K562 (cell line): ENCODE measurements around the gene GP1BB. TPM values are rescaled to one million over a fixed set of nuclear protein-coding genes. Genes with fewer than 3 reads are reported as not detected.

Experiments
- ATAC-seq: fragments of 200-7000 bp; cut with Tn5 transposase; 3 replicates; pipeline ENCODE4 v1.9.1; 2020; ENCODE audit warnings: moderate library complexity
- BruUV-seq: library from RNA; stranded (reverse); fragments of 400-500 nt; replicated peaks from 2 replicates; lab custom pipeline; 2021; lab: Mats Ljungman, UMichigan
- CTCF ChIA-PET: fragments of 300-600 bp; formaldehyde crosslinking; extraction: SDS; loops from one replicate; lab custom pipeline; 2021; ENCODE audit warnings: low intra/inter-chr PET ratio; lab: Yijun Ruan, JAX
- POLR2A ChIA-PET: fragments of 300-600, 350-650 bp; sonication (Branson Sonifier 250); formaldehyde crosslinking; extraction: SDS; loops from one replicate; lab custom pipeline; 2021; ENCODE audit warnings: antibody characterized with exemption, inconsistent platforms; lab: Yijun Ruan, JAX
- DNase-seq, 4 experiments: peaks; one replicate each; pipeline versions ENCODE4 v3.0.0 to v3.0.0-alpha.2; 2011 to 2018; ENCODE audit warnings: low spot score in 3 of 4, mixed read lengths in 3 of 4; ENCODE audit errors: extremely low read depth in 1 of 4
- FAIRE-seq: peaks from 2 replicates; lab custom pipeline; 2011; peaks lifted over from hg19 to GRCh38; lab: Jason Lieb, UNC
- H2AFZ ChIP-seq: 2 replicates; pipeline ENCODE4 v1.6.0; 2011; ENCODE audit warnings: low read depth, low read length, control low read depth, inconsistent platforms
- H3K27ac ChIP-seq: fragments of 200-600 bp; 3 replicates; pipeline ENCODE4 v1.8.0; 2011; ENCODE audit warnings: low read depth, mild to moderate bottlenecking, control low read depth, inconsistent platforms, low read length, moderate library complexity, mixed read lengths; ENCODE audit errors: extremely low read depth
- H3K27me3 ChIP-seq, 2 experiments: fragments of 300-600 bp in 1 of 2; 2 replicates in 1 of 2; 3 replicates in 1 of 2; pipeline versions ENCODE4 v1.6.0 to v1.8.0; 2011; ENCODE audit warnings: inconsistent platforms in 2 of 2, low read length in 2 of 2, mild to moderate bottlenecking in 1 of 2, mixed read lengths in 1 of 2, moderate library complexity in 1 of 2; ENCODE audit not compliant: control insufficient read depth in 2 of 2, insufficient read depth in 2 of 2
- H3K36me3 ChIP-seq: fragments of 300-600 bp; 3 replicates; pipeline ENCODE4 v1.8.0; 2011; ENCODE audit warnings: mild to moderate bottlenecking, low read length, inconsistent platforms; ENCODE audit not compliant: control insufficient read depth, insufficient read depth
- H3K4me1 ChIP-seq, 2 experiments: fragments of 200-600 bp in 1 of 2; replicated peaks in 1 of 2; 2 replicates in 1 of 2; 3 replicates in 1 of 2; pipeline versions ENCODE4 v1.5.1 to v1.8.0; 2011; ENCODE audit warnings: inconsistent platforms in 2 of 2, low read length in 2 of 2, mild to moderate bottlenecking in 1 of 2, mixed read lengths in 1 of 2, moderate library complexity in 1 of 2; ENCODE audit not compliant: control insufficient read depth in 2 of 2, insufficient read depth in 2 of 2
- H3K4me2 ChIP-seq: 2 replicates; pipeline ENCODE4 v1.6.1; 2011; ENCODE audit warnings: low read length, control low read depth, inconsistent platforms, mixed read lengths; ENCODE audit not compliant: insufficient read depth
- H3K4me3 ChIP-seq: fragments of 200-600 bp; sonication (generic), shearing (Covaris generic); 2 replicates; pipeline ENCODE4 v1.5.1; 2016; ENCODE audit warnings: control low read depth, inconsistent platforms
- H3K79me2 ChIP-seq: fragments of 200-600 bp; 3 replicates; pipeline ENCODE4 v1.8.0; 2011; ENCODE audit warnings: low read length, inconsistent platforms; ENCODE audit not compliant: control insufficient read depth, insufficient read depth
- H3K9ac ChIP-seq, 2 experiments: 2 replicates each; pipeline versions ENCODE4 v1.6.0 to v1.6.1; 2011; ENCODE audit warnings: low read depth in 2 of 2, low read length in 2 of 2, control low read depth in 1 of 2, inconsistent platforms in 1 of 2, mild to moderate bottlenecking in 1 of 2, mixed read lengths in 1 of 2; ENCODE audit not compliant: insufficient read depth in 1 of 2
- H3K9me1 ChIP-seq: one replicate; pipeline ENCODE4 v1.6.0; 2011; ENCODE audit warnings: inconsistent platforms, mild to moderate bottlenecking, low read length, moderate library complexity; ENCODE audit not compliant: control insufficient read depth, insufficient read depth
- H3K9me3 ChIP-seq: replicated peaks from 2 replicates; pipeline ENCODE4 v1.5.1; 2011; ENCODE audit warnings: low read depth, low read length, inconsistent platforms; ENCODE audit not compliant: control insufficient read depth, insufficient read depth
- H4K20me1 ChIP-seq: replicated peaks from 2 replicates; pipeline ENCODE4 v1.6.1; 2011; ENCODE audit warnings: low read length, inconsistent platforms, mixed read lengths; ENCODE audit not compliant: control insufficient read depth, insufficient read depth
- HDAC6 ChIP-seq: IDR thresholded peaks from 2 replicates; pipeline ENCODE4 v1.6.1; 2012; ENCODE audit warnings: low read depth, mild to moderate bottlenecking, control low read depth, inconsistent platforms, low read length, moderate library complexity
- HDAC8 ChIP-seq: fragments of 450-650 bp; IDR thresholded peaks from 2 replicates; pipeline ENCODE4 v1.6.1; 2016; ENCODE audit warnings: mild to moderate bottlenecking, missing genetic modification characterization, moderate library complexity, missing compliant biosample characterization
- KDM4B ChIP-seq, 2 experiments: fragments of 450-650 bp in 1 of 2; sonication (generic) in 1 of 2; IDR thresholded peaks; 2 replicates each; pipeline ENCODE4 v1.6.1; 2016 to 2017; ENCODE audit warnings: borderline replicate concordance in 2 of 2, antibody characterized with exemption in 1 of 2, low read depth in 1 of 2, mild to moderate bottlenecking in 1 of 2
- MCM3 ChIP-seq: fragments of 450-650 bp; IDR thresholded peaks from 2 replicates; pipeline ENCODE4 v1.6.1; 2016
- MCM5 ChIP-seq: fragments of 450-650 bp; IDR thresholded peaks from 2 replicates; pipeline ENCODE4 v1.6.1; 2016; ENCODE audit warnings: low read depth
- MYC ChIP-seq, 2 experiments: fragments of 250-450 bp in 1 of 2; sonication (Bioruptor Pico) in 1 of 2; IDR thresholded peaks; 2 replicates each; pipeline versions ENCODE4 v1.5.1 to v1.6.1; 2012 to 2021; ENCODE audit warnings: low read depth in 2 of 2, borderline replicate concordance in 1 of 2, improper control_type of control experiment in 1 of 2, low read length in 1 of 2, mild to moderate bottlenecking in 1 of 2, moderate library complexity in 1 of 2
- SETDB1 ChIP-seq: IDR thresholded peaks from one replicate; pipeline ENCODE4 v1.6.1; 2012; ENCODE audit warnings: low read length, control low read depth, inconsistent platforms
- TBP ChIP-seq: optimal IDR thresholded peaks from 2 replicates; pipeline ENCODE3; 2011; ENCODE audit warnings: low read depth, low read length, improper control_type of control experiment
- UBTF ChIP-seq, 2 experiments: IDR thresholded peaks; 2 replicates each; pipeline ENCODE4 v1.6.1; 2012; ENCODE audit warnings: improper control_type of control experiment in 2 of 2, low read depth in 2 of 2, low read length in 2 of 2, borderline replicate concordance in 1 of 2
- WGBS: fragments of 100-300 bp; shearing (Covaris generic); methylation state at CpG from one replicate; pipeline ENCODE4 v1.1.6; 2016; ENCODE audit warnings: low coverage, mixed read lengths; ENCODE audit not compliant: insufficient coverage; ENCODE audit errors: missing lambda C conversion rate; 5-methylcytosine and 5-hydroxymethylcytosine counted together
- in situ Hi-C: fragments of 300-500 bp; cut with MboI; formaldehyde crosslinking; loops from 4 replicates; pipeline ENCODE4 v1.15.0; 2018; ENCODE audit warnings: inconsistent platforms, mixed read lengths
- intact Hi-C: fragments of 100-400 bp; cut with micrococcal nuclease; formaldehyde crosslinking; loops from 2 replicates; pipeline ENCODE4 v1.14.2; 2022
- polyA plus RNA-seq, 8 experiments: library from polyadenylated mRNA; depleted of rRNA in 4 of 8; stranded (reverse) in 5 of 8; unstranded in 3 of 8; fragments of >200 nt; fragmentation: Nextera tagmentation in 2 of 8; fragmentation: Illumina TruSeq in 1 of 8; extraction: Ambion mirVana in 2 of 8; extraction: Trizol in 1 of 8; gene quantifications; 2 replicates each; pipeline versions ENCODE4 v1.2.1 to v1.2.3, GENCODE V29; 2011 to 2014; ENCODE audit warnings: inconsistent platforms in 1 of 8, missing spikeins in 1 of 8
- total RNA-seq, 7 experiments: library from RNA; depleted of rRNA in 6 of 7; stranded (reverse); fragments of >200 nt in 6 of 7; fragmentation: Illumina TruSeq in 2 of 7; extraction: Trizol in 2 of 7; gene quantifications; 2 replicates each; pipeline versions ENCODE4 v1.2.1 to v1.2.3, GENCODE V29; 2011 to 2021; ENCODE audit warnings: low replicate concordance in 1 of 7
- TF ChIP-seq, protein P1 (sequence below), 2 experiments: fragments of 250-450 bp in 1 of 2; fragments of 450-650 bp in 1 of 2; sonication (Bioruptor Pico) in 1 of 2; IDR thresholded peaks; 2 replicates each; pipeline versions ENCODE4 v1.6.1 to v1.8.0; 2016 to 2021; ENCODE audit warnings: mild to moderate bottlenecking in 2 of 2, moderate library complexity in 2 of 2, missing compliant biosample characterization in 1 of 2, missing genetic modification characterization in 1 of 2
- TF ChIP-seq, protein P2 (sequence below), 2 experiments: fragments of 450-650 bp in 1 of 2; sonication (generic) in 1 of 2; formaldehyde crosslinking; conservative IDR thresholded peaks; 2 replicates each; pipeline versions ENCODE4 v1.4.0 to v1.8.1; 2020 to 2022; ENCODE audit warnings: mild to moderate bottlenecking in 1 of 2, missing genetic modification reagents in 1 of 2

Gene GP1BB
- total and polyA plus RNA-seq, 9 of the 15 experiments (the other 6 are each of a cell fraction or from before 2014, with no cell fraction given), result 0.69 to 162 (median 2.8) TPM

DNA sequence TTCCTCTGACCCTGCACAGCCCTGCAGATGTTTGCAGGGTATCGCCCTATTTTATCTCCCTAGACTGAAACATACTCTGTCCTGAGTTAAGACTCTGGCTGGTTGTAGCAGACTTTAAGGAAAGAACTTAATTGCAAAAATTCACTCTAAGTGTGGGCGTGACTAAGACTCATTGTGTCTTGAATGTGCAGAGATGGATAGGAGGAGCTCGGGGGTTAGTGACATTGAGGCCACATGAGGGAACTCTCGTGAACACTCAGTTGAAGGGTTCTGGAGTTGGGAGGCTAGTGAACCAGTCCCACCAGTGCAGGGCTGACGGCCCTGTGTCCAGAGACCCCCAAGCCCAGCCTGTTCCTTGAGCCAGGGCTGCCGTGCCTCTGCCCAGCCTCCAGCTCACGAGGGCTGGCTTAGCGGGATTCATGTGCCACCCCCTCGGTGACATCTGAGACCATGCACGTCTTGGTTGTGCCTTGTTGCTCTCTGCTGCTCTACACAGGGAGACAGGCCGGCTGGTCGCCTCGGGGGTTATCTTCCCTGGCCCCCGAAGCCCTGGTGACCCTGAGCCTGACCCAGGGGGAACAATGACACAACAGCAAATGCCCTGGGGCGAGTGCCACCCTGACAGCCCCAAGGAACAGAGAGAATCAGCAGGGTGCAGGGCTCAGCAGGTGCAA lies 25.8 kb downstream of the GP1BB start:
- ATAC-seq (peak; percentile 17), DNase-seq (peak in 2 of 4 experiments; percentile 52 to 60), FAIRE-seq (peak; percentile 85)
- 1% methylated on average over 15 of the region's 15 CpGs for WGBS
- Histone ChIP-seq H4K20me1 (peaks cover 49% of the 10 kb centered on the region), H3K4me1 (peaks cover 5 to 65% of the 10 kb centered on the region in 2 experiments), H3K79me2 (no peaks in the 10 kb centered on the region), H3K27ac (no peak overlapping the region), H3K9me3 (no peaks in the 10 kb centered on the region; the same call in 1 of the 2 replicates), H2AFZ (no peak overlapping the region), H3K27me3 (peaks cover 39 to 71% of the 10 kb centered on the region in 2 experiments; a peak in 4 of 5 replicates), H3K9ac (peak overlapping the region in 1 of 2 experiments; percentile 27; a peak in 2 of 4 replicates), H3K36me3 (no peaks in the 10 kb centered on the region), H3K4me2 (no peak overlapping the region), H3K9me1 (no peaks in the 10 kb centered on the region), H3K4me3 (no peak overlapping the region)
- intact Hi-C loops, result no loop called here
- BruUV-seq, result no TSS peak
- ChIA-PET CTCF (no interaction called here), POLR2A (interaction anchor here (0.5 to 1.9 kb wide), 12 partner anchors 8 to 162 kb away, joined by 3 to 9 read pairs (median 4); no protein-coding TSS in a partner anchor)
- in situ Hi-C loops, result no loop called here
- TF ChIP-seq, protein P1, sequence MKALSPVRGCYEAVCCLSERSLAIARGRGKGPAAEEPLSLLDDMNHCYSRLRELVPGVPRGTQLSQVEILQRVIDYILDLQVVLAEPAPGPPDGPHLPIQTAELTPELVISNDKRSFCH (CRISPR knock-in tag; IDR thresholded peaks at IDR 0.05), result no peak
- TF ChIP-seq, protein P1 (tag; IDR thresholded peaks at IDR 0.05), result peak; percentile 18; the same call in 1 of the 2 replicates
- TF ChIP-seq HDAC8 (no peak), MYC (IDR thresholded peaks at IDR 0.05; ENCODE audit: low read depth, low read length) (no peak), MYC (CRISPR knock-in tag; IDR thresholded peaks at IDR 0.05; ENCODE audit: borderline replicate concordance, low read depth) (peak; percentile 19; the same call in 1 of the 2 replicates), HDAC6 (0 out of 2 replicates have a peak, but pooled peaks have one; percentile 47), SETDB1 (peak; percentile 73), TBP (no peak), MCM3 (peak; percentile 7; the same call in 1 of the 2 replicates), UBTF (IDR thresholded peaks at IDR 0.05; ENCODE audit: borderline replicate concordance in 1 of 2, low read depth in 2 of 2, low read length in 2 of 2) (0 out of 4 replicates have a peak, but pooled peaks of 1 of the 2 experiments have one; percentile 11), MCM5 (0 out of 2 replicates have a peak, but pooled peaks have one; percentile 70), KDM4B (IDR thresholded peaks at IDR 0.05; ENCODE audit: borderline replicate concordance in 2 of 2, low read depth in 1 of 2) (no peak)
- TF ChIP-seq, protein P2, sequence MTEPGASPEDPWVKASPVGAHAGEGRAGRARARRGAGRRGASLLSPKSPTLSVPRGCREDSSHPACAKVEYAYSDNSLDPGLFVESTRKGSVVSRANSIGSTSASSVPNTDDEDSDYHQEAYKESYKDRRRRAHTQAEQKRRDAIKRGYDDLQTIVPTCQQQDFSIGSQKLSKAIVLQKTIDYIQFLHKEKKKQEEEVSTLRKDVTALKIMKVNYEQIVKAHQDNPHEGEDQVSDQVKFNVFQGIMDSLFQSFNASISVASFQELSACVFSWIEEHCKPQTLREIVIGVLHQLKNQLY (CRISPR knock-in tag; conservative IDR thresholded peaks at IDR 0.05), result peak in 1 of 2 experiments; percentile 52; a peak in 1 of 4 replicates
